ENCODE data around the gene KLHL10. TPM values are rescaled to one million over a fixed set of nuclear protein-coding genes. Genes with fewer than 3 reads are reported as not detected.

The KLHL10 gene
- total and polyA plus RNA-seq, 2 of the 13 experiments (the other 11 are each of a cell fraction or from before 2014, with no cell fraction given): 0.04 to 0.08 TPM

- TF ChIP-seq SYNCRIP (IDR thresholded peaks at IDR 0.05; ENCODE audit: insufficient read depth, low read depth, low read length) (no peak), MEIS1 (CRISPR knock-in tag; IDR thresholded peaks at IDR 0.05; ENCODE audit: borderline replicate concordance) (no peak), ERF (CRISPR knock-in tag; IDR thresholded peaks at IDR 0.05) (no peak), ARNT (IDR thresholded peaks at IDR 0.05) (no peak), ETS1 (CRISPR knock-in tag; IDR thresholded peaks at IDR 0.05) (no peak), TAF1 (CRISPR knock-in tag; IDR thresholded peaks at IDR 0.05) (no peak; the same call in 1 of the 2 replicates), HINFP (CRISPR knock-in tag; IDR thresholded peaks at IDR 0.05; ENCODE audit: low read depth) (no peak), ZBTB21 (CRISPR knock-in tag; IDR thresholded peaks at IDR 0.05) (no peak), ZNF24 (IDR thresholded peaks at IDR 0.05) (no peak), PHB2 (IDR thresholded peaks at IDR 0.05; ENCODE audit: partially characterized antibody) (no peak), FIP1L1 (IDR thresholded peaks at IDR 0.05; ENCODE audit: borderline replicate concordance, insufficient read depth, low read depth, low read length) (no peak), EEA1 (CRISPR knock-in tag; IDR thresholded peaks at IDR 0.05; ENCODE audit: borderline replicate concordance) (no peak), ZNF598 (CRISPR knock-in tag; IDR thresholded peaks at IDR 0.05; ENCODE audit: borderline replicate concordance) (no peak), ZNF850 (CRISPR knock-in tag; conservative IDR thresholded peaks at IDR 0.05) (no peak), TBX2 (CRISPR knock-in tag; IDR thresholded peaks at IDR 0.05; ENCODE audit: borderline replicate concordance) (no peak; the same call in 1 of the 2 replicates), CENPT (CRISPR knock-in tag; IDR thresholded peaks at IDR 0.05; ENCODE audit: low read depth) (no peak), NR1H2 (CRISPR knock-in tag; IDR thresholded peaks at IDR 0.05; ENCODE audit: borderline replicate concordance, low read depth) (no peak), SALL1 (CRISPR knock-in tag; IDR thresholded peaks at IDR 0.05) (peak; percentile 23; the same call in 1 of the 2 replicates), ZNF263 (CRISPR knock-in tag; IDR thresholded peaks at IDR 0.05) (no peak), ZNF12 (CRISPR knock-in tag; IDR thresholded peaks at IDR 0.05) (no peak), ZNF234 (CRISPR knock-in tag; conservative IDR thresholded peaks at IDR 0.05) (no peak), BRD4 (CRISPR knock-in tag; IDR thresholded peaks at IDR 0.05) (no peak), ZBTB1 (CRISPR knock-in tag; IDR thresholded peaks at IDR 0.05; ENCODE audit: borderline replicate concordance) (no peak), KAT7 (CRISPR knock-in tag; IDR thresholded peaks at IDR 0.05; ENCODE audit: borderline replicate concordance) (no peak), MED13 (CRISPR knock-in tag; IDR thresholded peaks at IDR 0.05) (0 out of 2 replicates have a peak, but pooled peaks have one; percentile 26)
- TF ChIP-seq, protein P1, sequence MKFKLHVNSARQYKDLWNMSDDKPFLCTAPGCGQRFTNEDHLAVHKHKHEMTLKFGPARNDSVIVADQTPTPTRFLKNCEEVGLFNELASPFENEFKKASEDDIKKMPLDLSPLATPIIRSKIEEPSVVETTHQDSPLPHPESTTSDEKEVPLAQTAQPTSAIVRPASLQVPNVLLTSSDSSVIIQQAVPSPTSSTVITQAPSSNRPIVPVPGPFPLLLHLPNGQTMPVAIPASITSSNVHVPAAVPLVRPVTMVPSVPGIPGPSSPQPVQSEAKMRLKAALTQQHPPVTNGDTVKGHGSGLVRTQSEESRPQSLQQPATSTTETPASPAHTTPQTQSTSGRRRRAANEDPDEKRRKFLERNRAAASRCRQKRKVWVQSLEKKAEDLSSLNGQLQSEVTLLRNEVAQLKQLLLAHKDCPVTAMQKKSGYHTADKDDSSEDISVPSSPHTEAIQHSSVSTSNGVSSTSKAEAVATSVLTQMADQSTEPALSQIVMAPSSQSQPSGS (CRISPR knock-in tag; IDR thresholded peaks at IDR 0.05): no peak
- TF ChIP-seq, protein P2, sequence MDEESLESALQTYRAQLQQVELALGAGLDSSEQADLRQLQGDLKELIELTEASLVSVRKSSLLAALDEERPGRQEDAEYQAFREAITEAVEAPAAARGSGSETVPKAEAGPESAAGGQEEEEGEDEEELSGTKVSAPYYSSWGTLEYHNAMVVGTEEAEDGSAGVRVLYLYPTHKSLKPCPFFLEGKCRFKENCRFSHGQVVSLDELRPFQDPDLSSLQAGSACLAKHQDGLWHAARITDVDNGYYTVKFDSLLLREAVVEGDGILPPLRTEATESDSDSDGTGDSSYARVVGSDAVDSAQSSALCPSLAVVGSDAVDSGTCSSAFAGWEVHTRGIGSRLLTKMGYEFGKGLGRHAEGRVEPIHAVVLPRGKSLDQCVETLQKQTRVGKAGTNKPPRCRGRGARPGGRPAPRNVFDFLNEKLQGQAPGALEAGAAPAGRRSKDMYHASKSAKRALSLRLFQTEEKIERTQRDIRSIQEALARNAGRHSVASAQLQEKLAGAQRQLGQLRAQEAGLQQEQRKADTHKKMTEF (CRISPR knock-in tag; IDR thresholded peaks at IDR 0.05): no peak
These were observed 43.7 kb upstream of the KLHL10 start (continued) for GRCh38 chr17:41793784-41794539.
